Stomach (tissue), 4 donors: ENCODE data around the gene MBNL2.

Source experiments
- EP300 ChIP-seq: sonication (generic); formaldehyde crosslinking; IDR thresholded peaks from one replicate; pipeline ENCODE4 v1.6.1; 2017; ENCODE audit warnings: antibody characterized with exemption
- POLR2AphosphoS5 ChIP-seq, 3 donors: sonication (generic); formaldehyde crosslinking; IDR thresholded peaks; one replicate each; pipeline ENCODE4 v1.6.1; 2016; ENCODE audit warnings: antibody characterized with exemption in 3 of 3
- TF ChIP-seq, protein P1 (sequence below), 7 experiments: fragments of 450-650 bp in 4 of 7; fragments of 200-600 bp in 3 of 7; sonication (generic) in 3 of 7; IDR thresholded peaks; one replicate each; pipeline ENCODE4 v1.5.1; 2016 to 2019; ENCODE audit warnings: antibody characterized with exemption in 7 of 7, control low read depth in 2 of 7, mild to moderate bottlenecking in 1 of 7

DNA sequence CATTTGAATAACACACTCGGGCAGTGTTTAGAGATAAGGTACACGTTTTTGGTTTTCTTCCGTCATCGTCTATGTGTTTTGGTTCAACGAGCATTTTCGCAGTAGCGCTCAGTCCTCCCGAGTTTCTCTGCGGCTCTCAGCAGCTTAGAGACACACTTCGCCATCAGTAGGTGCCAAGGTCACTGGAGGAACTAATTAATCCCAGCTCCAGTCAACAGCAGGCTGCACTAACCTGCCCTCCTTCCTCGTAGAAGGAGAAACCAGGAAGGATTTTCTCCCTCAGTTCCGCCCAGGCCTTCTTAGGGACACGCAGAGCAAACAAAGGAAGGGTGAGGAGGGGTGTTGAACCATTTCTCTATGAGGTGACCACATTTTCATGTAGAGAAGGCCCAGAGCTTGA, 12.6 kb downstream of the MBNL2 start:
- TF ChIP-seq, protein P1, sequence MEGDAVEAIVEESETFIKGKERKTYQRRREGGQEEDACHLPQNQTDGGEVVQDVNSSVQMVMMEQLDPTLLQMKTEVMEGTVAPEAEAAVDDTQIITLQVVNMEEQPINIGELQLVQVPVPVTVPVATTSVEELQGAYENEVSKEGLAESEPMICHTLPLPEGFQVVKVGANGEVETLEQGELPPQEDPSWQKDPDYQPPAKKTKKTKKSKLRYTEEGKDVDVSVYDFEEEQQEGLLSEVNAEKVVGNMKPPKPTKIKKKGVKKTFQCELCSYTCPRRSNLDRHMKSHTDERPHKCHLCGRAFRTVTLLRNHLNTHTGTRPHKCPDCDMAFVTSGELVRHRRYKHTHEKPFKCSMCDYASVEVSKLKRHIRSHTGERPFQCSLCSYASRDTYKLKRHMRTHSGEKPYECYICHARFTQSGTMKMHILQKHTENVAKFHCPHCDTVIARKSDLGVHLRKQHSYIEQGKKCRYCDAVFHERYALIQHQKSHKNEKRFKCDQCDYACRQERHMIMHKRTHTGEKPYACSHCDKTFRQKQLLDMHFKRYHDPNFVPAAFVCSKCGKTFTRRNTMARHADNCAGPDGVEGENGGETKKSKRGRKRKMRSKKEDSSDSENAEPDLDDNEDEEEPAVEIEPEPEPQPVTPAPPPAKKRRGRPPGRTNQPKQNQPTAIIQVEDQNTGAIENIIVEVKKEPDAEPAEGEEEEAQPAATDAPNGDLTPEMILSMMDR (IDR thresholded peaks at IDR 0.05), result no peak
- TF ChIP-seq EP300, result no peak
- peak in 1 of 3 donors; percentile 72 for TF ChIP-seq POLR2AphosphoS5 (IDR thresholded peaks at IDR 0.05)
